Measurements from ENCODE around the gene APOL4. TPM values are rescaled to one million over a fixed set of nuclear protein-coding genes. Genes with fewer than 3 reads are reported as not detected.
"Not testable (repeated sequence)": the region's sequence is repeated elsewhere in the genome, so short reads cannot be mapped to it uniquely, and the experiment has no call there.

The APOL4 gene
- total and polyA plus RNA-seq, 2 of the 4 experiments (the other 2 are of a cell fraction): 0.07 TPM; not detected in 1

DNA sequence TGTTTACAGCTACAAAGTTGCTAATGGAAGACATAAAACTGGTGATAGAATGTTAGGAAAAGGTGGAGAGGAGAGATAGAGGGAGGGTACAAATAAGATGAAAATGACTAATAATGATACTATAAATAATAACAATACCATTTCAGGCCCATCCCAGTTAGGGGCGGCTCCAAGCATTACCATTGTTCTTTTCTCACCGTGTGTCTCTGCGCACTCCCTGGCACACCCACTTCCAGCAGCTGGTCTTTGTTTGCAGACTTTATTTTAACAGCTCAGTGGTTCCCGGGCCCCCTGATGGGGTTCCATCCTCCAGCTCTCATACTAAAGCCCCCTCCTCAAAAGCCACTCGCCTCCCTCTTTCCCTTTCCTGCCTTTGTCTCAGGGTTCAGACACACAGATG is 584 bp downstream of the APOL4 start:
- H2BK20ac ChIP-seq (ENCODE audit: low read depth, low read length); H3K9ac ChIP-seq (ENCODE audit: low read depth, low read length); dilution Hi-C loops (cut with HindIII; ENCODE audit: low sequenced_read_pairs, unreplicated experiment); H3K14ac ChIP-seq (replicated peaks; ENCODE audit: low read depth, low read length); H2AK9ac ChIP-seq (replicated peaks; ENCODE audit: low read depth, low read length, poor library complexity); POLR2A ChIA-PET (ENCODE audit: unreplicated experiment); H3K27me3 ChIP-seq (ENCODE audit: control insufficient read depth, insufficient read depth, low read length); CTCF ChIA-PET; H2BK120ac ChIP-seq (ENCODE audit: low read depth, low read length); H3K27ac ChIP-seq (ENCODE audit: insufficient read depth, low read length); H3K4me1 ChIP-seq (ENCODE audit: control insufficient read depth, insufficient read depth, low read length); H4K8ac ChIP-seq (ENCODE audit: low read depth in 2 of 2, low read length in 2 of 2); H3K36me3 ChIP-seq (ENCODE audit: control insufficient read depth, insufficient read depth, low read length); ATAC-seq (ENCODE audit: low read depth); H2AK5ac ChIP-seq (ENCODE audit: low read depth, low read length); H3K9me3 ChIP-seq (ENCODE audit: control insufficient read depth, insufficient read depth, low read length); H3K4me3 ChIP-seq (ENCODE audit: insufficient read depth, low read depth, low read length); BruUV-seq (replicated peaks); H3K4ac ChIP-seq (ENCODE audit: low read depth, low read length); H3K4me2 ChIP-seq (ENCODE audit: low read depth, low read length); H4K5ac ChIP-seq (ENCODE audit: low read depth, low read length); H3K56ac ChIP-seq (ENCODE audit: extremely low read depth, insufficient read depth, low read length); H4K91ac ChIP-seq (ENCODE audit: insufficient read depth, low read depth, low read length); H3K18ac ChIP-seq (ENCODE audit: low read depth, low read length); H2AFZ ChIP-seq (replicated peaks; ENCODE audit: low read length, poor library complexity); DNase-seq; H2BK5ac ChIP-seq (ENCODE audit: low read depth, low read length, poor library complexity, severe bottlenecking); H2BK15ac ChIP-seq (ENCODE audit: low read depth, low read length); H4K20me1 ChIP-seq (ENCODE audit: insufficient read depth, low read length); in situ Hi-C loops (cut with MboI; ENCODE audit: low sequenced_read_pairs); H3K23ac ChIP-seq (ENCODE audit: low read depth, low read length); intact Hi-C loops (cut with micrococcal nuclease); H3K79me1 ChIP-seq (ENCODE audit: low read depth in 1 of 2, low read length in 2 of 2): not testable (repeated sequence)
- peaks cover 12% of the 10 kb centered on the region for H3K9me1 ChIP-seq (ENCODE audit: insufficient read depth, low read length)
- no CpG with 5 or more reads among the region's 5 CpGs for WGBS, 2 experiments (ENCODE audit: extremely low coverage in 2 of 2, insufficient read length in 1 of 2)
